NCI-H146 treated with DMSO at 0.1 percent for 48 hours (cell line): Measurements from ENCODE around the gene CLEC12A.
"Not testable (repeated sequence)": the region's sequence is repeated elsewhere in the genome, so short reads cannot be mapped to it uniquely, and the experiment has no call there.

ENCODE experiments used
- DNase-seq: peaks from one replicate; lab custom pipeline; 2025; ENCODE audit not compliant: unreplicated experiment; lab: John Stamatoyannopoulos, UW

The CLEC12A gene

GRCh38 chr12:9961901-9962300 lies 9.3 kb upstream of the CLEC12A start:
- DNase-seq = no peak

- no peak for DNase-seq
Observed at GRCh38 chr12:9969673-9970072, 1.5 kb upstream of the CLEC12A start.

DNA sequence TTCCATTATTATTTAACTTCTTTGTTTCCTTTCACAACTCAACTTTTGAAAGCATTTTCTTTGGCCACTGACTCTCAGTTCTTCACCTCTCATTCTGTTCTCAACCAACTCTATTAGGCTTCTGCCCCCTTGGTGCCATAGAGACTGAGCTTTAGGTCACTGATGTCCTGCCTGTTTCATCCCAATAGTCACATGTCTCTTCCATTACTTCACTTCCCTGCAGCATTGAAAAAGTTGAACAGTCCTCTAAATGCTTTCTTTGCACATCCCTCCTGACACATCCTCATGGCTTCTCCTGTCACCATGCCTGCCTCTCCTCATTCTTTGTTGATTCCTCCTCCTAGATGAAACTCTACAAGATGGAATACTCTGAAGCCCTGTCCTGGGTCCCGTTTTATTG lies 2.7 kb downstream of the CLEC12A start:
- DNase-seq = no peak

DNA sequence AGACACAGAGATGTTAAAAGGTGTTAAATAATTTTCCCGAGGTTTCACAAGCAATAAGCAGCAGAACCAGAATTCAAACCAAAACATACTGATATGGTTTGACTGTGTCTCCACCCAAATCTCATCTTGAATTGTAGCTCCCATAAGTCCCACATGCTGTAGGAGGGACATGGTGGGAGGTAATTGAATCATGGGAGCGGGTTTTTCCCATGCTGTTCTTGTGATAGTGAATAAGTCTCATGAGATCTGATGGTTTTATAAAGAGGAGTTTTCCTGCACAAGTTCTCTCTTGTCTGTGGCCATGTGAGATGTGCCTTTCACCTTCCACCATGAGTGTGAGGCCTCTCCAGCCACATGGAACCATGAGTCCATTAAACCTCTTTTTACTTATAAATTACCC lies 3.5 kb downstream of the CLEC12A start:
- not testable (repeated sequence) for DNase-seq

DNA sequence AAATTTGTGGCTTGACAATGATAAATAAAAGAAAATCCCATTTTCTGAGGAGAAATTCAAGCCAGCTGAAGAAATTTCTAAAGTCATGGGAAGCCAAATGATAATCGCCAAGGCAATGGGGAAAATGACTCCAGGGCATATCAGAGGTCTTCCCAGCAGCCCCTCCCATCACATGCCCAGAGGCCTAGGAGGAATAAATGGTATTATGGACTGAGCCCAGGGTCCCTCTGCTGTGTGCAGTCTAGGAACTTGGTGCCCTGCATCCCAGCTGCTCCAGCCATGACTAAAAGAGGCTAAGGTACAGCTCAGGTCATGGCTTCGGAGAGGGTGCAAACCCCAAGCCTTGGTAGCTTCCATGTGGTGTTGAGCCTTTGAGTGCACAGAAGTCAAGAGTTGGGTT lies 4.4 kb downstream of the CLEC12A start:
- no peak for DNase-seq

DNA sequence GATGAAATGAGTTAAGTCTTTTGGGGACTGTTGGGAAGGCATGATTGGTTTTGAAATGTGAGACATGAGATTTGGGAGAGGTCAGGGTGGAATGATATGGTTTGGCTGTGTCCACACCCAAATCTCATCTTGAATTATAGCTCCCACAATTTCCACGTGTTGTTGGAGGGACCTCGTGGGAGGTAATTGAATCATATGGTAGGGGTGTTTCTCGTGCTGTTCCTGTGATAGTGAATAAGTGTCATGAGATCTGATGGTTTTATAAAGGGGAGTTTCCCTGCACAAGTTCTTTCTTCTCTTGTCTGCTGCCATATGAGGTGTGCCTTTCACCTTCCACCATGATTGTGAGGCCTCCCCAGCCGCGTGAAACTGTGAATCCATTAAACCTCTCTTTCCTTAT lies 5.4 kb downstream of the CLEC12A start:
- DNase-seq = not testable (repeated sequence)

GRCh38 chr12:9977916-9978315 lies 6.7 kb downstream of the CLEC12A start:
- DNase-seq = no peak

DNA sequence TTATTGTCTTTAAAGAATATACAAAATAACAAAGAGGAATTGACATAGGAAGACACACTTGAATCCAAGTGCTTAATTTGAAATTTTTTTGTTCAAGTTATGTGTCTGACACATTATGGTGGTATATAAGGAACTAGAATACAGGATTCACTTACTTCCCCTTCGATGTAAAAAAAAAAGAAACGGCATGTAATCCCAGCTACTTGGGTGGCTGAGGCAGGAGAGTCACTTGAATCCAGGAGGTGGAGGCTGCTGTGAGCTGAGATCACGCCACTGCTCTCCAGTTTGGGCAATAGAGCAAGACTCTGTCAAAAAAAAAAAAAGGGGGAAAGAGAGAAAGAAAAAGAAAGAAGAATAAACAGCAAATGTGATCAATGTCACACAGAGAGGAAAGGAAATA lies 8.9 kb downstream of the CLEC12A start:
- DNase-seq = no peak

- DNase-seq = no peak
Observed at GRCh38 chr12:9991876-9992275, 20.7 kb downstream of the CLEC12A start.

DNA sequence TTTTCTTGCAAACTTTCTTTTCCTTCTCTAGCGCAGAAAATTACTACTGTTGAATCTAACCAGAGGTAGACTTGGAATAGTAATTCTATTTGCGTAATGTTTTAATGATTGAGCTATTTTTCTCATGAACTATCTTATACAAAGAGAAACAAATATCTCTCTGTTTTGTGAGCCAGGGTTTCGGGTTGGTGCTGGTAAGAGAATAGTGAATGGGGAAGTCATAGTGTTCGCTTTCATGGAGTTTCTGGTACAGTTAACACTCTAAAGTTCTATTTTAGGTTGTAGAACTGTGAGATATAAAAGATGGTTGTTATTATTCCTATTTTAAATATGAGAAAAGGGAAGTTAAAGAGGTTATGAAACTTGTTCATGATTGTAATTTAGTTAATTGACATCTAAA lies 21.1 kb downstream of the CLEC12A start:
- no peak for DNase-seq

DNA sequence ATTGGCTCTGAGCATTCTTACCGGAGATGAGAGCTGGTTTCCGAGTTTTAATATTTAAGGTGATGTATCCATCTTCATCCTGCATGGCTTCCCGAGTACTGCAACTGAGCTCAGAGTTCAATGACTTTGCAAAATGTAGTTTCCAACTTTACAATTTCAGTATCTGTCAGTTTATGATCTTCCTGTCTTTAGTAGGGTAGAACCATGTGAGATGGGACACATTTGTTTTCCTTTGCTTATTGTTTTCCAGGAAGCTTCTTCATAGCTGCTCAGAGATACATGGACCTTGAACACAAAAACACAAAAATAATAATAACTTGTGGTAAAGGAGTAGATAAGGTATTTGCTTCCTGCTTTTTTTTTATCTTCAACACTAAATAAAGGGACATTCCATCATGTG lies 27.8 kb downstream of the CLEC12A start, which contains the start of gene CLEC1B:
Gene CLEC1B, minus strand, starts transcription at position 106 of the 400 bp plus-strand sequence. Its CDS starts 21 bp downstream, at position 85.
- DNase-seq = no peak

GRCh38 chr12:10001171-10001776 lies 30.1 kb downstream of the CLEC12A start:
- no peak for DNase-seq

DNA sequence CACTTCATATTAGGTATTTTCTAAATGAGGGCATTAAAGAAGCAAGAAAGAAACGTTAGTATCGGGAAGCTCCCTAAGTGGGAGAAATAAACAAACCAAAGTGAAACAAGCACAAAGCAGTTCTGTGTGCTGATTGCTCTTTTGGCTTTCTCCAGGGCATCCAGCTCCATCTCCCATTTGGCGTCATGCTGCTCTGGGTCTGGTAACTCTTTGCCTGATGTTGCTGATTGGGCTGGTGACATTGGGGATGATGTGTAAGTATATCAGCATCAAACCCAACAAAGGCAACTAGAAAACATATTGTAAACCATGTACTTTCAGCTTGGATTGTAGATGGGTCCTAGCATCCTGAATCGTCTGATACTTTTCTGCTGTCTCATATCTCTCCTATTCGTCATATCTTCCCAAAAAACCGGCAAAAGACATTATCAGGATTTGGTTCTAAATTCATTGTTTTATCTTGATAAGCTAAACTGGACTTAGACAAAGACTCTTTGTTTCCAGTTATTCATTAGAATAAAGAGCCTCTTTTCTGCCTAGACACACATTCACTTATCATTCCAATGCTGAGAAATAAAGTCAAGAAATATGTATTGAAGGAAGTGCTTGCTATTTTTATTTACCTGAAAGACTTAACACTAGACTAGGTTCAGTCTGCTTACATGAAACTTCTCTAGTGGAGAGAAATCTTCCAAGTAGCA lies 41.6 kb downstream of the CLEC12A start:
- no peak for DNase-seq

DNA sequence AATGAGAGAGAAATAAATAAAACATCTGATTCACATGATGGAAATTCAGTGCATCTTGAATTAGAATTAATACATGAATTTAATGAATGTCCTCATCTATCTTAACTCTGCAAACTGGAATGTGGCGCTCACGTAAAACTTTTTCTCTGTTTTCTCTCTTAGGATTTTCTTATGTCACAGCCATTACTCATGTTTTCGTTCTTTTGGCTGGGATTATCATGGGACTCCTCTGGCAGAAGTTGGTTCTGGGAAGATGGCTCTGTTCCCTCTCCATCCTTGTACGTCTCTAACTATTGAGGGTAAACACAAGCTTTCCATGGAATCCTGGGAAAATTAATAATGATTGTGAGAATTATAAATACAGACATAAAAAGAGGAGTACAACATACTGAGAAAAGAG lies 44.2 kb downstream of the CLEC12A start:
- DNase-seq = no peak

DNA sequence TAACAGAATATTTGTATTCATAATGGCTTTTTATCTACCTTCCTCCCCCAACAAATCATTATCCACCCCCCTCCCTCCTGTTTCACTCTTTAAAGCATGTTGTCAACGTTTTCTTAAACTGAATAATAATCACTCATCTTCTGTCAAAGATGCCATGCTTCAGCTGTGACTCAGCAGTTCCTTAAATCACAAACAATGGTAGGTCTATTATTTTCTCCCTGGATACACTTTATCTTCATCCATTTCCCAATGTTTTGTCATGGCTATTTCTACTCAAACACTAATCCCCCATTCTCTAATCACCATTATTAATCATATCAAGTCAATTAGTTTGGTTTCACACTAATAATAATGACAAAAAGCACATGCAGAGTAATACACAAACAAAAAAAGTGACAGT lies 45.7 kb downstream of the CLEC12A start:
- no peak for DNase-seq

GRCh38 chr12:10018386-10018785 lies 47.2 kb downstream of the CLEC12A start:
- no peak for DNase-seq

DNA sequence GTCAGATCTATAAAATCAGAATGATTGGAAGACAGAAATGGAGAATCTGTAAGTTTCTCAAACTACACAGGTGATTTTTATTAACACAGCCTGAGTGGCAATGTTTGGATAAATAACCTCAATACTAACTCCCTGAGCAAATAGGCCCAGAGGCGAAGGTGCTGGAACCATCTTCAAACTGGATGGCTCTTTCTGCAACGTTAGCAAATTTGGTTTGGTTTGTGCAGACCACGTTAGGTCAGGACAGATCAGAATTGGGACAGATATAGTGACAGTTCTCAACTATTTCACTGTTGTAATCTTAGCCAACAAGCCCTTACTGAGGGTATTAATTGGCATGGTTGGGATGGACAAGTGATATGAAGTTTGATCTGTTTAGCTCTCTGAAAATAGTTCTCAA lies 50.1 kb downstream of the CLEC12A start:
- DNase-seq = no peak

GRCh38 chr12:10025236-10025635 lies 54.0 kb downstream of the CLEC12A start:
- no peak for DNase-seq

- DNase-seq = not testable (repeated sequence)
Observed at GRCh38 chr12:10026666-10027065, 55.5 kb downstream of the CLEC12A start.

DNA sequence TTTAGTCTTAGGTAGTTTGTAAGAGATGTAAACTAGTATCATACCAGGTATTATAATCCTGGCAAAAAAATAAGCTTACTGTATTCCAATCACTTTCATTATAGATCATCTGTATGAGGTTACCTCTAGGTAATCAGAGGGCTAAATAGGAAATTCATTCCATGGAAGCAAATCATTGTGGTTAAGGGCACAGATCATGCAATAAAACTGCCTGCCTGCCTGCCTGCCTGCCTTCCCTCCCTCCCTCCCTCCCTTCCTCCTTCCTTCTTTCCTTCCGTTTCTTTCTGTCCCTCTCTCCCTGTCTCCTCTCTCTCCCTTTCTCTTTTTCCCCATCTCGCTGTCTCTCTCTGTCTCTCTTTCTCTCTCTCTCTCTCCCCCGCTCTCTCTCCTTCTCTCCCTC lies 56.1 kb downstream of the CLEC12A start:
- no peak for DNase-seq

DNA sequence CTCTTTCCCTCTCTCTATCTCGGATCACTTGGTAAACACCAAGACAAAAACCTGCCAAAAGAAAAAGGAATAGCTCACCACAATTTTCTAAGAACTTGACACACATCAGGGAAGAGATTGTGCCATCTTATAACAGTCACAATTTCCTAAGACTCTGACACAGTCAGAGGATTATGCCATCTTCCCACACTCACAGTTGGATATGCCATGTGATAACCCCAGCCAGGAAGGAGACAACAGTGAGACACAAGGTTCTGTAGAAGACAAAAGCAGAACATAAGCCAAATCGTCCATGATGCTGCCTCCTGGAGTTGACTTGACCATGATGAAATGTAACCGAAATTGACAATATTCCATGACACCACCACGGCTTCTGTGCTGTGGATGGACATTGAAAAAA lies 56.5 kb downstream of the CLEC12A start:
- DNase-seq = no peak

GRCh38 chr12:10030446-10030845 lies 59.2 kb downstream of the CLEC12A start, which contains the start of gene CLEC9A:
Gene CLEC9A (plus strand): TSS chr12:10030682. CDS start chr12:10052688, 22,006 bp downstream.
- DNase-seq = no peak

DNA sequence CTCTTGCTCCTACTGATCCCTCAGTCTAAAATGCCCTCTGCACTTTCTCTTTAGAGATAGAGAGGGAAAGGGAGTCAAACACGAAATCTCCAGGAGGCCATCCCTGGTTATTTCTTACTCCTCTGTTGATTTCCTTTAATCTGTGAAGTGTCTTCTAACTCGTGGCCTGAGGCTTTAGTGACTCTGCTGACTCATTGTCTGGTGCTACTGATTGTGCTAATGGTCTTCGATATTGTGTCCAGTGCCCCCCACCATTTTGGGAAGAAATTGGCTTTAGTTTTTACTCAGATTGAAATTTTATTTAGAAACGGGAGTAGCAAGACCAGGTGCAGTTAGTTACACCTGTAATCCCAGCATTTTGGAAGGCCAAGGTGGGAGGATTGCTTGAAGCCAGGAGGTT lies 60.1 kb downstream of the CLEC12A start:
- no peak for DNase-seq
